Adrenal gland (tissue), 5 donors: ENCODE measurements around the gene ARHGEF40.

ENCODE experiments used
- POLR2A ChIP-seq, 2 donors: fragments of 450-650 bp; IDR thresholded peaks; one replicate each; pipeline ENCODE4 v1.6.1; 2017; ENCODE audit warnings: antibody characterized with exemption in 2 of 2, mild to moderate bottlenecking in 2 of 2, moderate library complexity in 1 of 2
- TF ChIP-seq, protein P1 (sequence below), 6 experiments: fragments of 450-650 bp in 4 of 6; fragments of 200-600 bp in 2 of 6; sonication (generic) in 1 of 6; IDR thresholded peaks; 1 replicate in 5 of 6; 2 replicates in 1 of 6; pipeline versions ENCODE4 v1.5.1 to v1.8.0; 2016 to 2021; ENCODE audit warnings: antibody characterized with exemption in 6 of 6, mild to moderate bottlenecking in 2 of 6, moderate library complexity in 1 of 6
- donor health status: DM: no; HTN: no; CAD: no.

- TF ChIP-seq, protein P1, sequence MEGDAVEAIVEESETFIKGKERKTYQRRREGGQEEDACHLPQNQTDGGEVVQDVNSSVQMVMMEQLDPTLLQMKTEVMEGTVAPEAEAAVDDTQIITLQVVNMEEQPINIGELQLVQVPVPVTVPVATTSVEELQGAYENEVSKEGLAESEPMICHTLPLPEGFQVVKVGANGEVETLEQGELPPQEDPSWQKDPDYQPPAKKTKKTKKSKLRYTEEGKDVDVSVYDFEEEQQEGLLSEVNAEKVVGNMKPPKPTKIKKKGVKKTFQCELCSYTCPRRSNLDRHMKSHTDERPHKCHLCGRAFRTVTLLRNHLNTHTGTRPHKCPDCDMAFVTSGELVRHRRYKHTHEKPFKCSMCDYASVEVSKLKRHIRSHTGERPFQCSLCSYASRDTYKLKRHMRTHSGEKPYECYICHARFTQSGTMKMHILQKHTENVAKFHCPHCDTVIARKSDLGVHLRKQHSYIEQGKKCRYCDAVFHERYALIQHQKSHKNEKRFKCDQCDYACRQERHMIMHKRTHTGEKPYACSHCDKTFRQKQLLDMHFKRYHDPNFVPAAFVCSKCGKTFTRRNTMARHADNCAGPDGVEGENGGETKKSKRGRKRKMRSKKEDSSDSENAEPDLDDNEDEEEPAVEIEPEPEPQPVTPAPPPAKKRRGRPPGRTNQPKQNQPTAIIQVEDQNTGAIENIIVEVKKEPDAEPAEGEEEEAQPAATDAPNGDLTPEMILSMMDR (IDR thresholded peaks at IDR 0.05): no peak
- TF ChIP-seq POLR2A (IDR thresholded peaks at IDR 0.05): no peak
These were observed 43.3 kb downstream of the ARHGEF40 start for GRCh38 chr14:21113369-21113768.
